Measurements from ENCODE around the gene TBX18.

TBX18 gene

DNA sequence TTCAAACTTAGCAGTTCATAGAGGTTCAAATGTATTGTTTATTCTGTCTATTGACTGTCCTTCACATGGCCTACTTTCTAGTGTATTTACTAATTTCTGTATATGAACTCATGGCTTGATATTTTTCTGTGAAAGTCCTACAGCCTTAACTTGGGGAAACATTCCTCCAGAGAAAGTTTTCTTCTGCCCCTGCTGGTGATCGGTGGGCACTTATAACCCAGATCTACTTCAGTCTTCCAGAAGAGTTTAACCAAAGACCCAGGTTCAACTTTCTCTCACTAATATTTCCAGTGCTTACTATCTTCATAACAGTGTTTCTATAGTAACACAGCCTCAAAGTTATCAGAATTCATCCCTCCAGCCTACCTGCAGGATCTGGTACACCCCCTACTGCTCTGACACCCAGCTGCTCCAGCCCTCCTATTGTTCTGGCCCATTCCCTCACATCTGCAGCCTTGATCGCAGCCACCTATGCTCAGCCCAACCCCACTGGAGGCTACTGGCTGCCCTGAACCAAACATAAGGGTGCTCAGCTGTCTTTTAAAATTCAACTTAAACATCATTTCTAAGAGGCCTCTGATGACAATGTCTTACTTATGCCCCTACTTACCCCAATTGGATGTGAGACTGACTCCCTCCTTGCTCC lies 72.3 kb downstream of the TBX18 start:
- Histone ChIP-seq H3K4me1 (no peaks in the 10 kb centered on the region), H3K4me3 (ENCODE audit: low read depth, low read length) (no peak overlapping the region), H3K27me3 (ENCODE audit: control insufficient read depth, insufficient read depth, low read length) (no peaks in the 10 kb centered on the region), H3K9ac (no peak overlapping the region), H3K27ac (no peak overlapping the region), H3K79me2 (no peaks in the 10 kb centered on the region), H3K36me3 (ENCODE audit: control insufficient read depth, insufficient read depth, low read length) (no peaks in the 10 kb centered on the region), H3K9me3 (ENCODE audit: control insufficient read depth, low read length) (no peaks in the 10 kb centered on the region), H3K4me2 (ENCODE audit: low read length) (no peak overlapping the region), H2AFZ (no peak overlapping the region)
- TF ChIP-seq, protein P1, sequence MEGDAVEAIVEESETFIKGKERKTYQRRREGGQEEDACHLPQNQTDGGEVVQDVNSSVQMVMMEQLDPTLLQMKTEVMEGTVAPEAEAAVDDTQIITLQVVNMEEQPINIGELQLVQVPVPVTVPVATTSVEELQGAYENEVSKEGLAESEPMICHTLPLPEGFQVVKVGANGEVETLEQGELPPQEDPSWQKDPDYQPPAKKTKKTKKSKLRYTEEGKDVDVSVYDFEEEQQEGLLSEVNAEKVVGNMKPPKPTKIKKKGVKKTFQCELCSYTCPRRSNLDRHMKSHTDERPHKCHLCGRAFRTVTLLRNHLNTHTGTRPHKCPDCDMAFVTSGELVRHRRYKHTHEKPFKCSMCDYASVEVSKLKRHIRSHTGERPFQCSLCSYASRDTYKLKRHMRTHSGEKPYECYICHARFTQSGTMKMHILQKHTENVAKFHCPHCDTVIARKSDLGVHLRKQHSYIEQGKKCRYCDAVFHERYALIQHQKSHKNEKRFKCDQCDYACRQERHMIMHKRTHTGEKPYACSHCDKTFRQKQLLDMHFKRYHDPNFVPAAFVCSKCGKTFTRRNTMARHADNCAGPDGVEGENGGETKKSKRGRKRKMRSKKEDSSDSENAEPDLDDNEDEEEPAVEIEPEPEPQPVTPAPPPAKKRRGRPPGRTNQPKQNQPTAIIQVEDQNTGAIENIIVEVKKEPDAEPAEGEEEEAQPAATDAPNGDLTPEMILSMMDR (IDR thresholded peaks at IDR 0.05) = no peak

DNA sequence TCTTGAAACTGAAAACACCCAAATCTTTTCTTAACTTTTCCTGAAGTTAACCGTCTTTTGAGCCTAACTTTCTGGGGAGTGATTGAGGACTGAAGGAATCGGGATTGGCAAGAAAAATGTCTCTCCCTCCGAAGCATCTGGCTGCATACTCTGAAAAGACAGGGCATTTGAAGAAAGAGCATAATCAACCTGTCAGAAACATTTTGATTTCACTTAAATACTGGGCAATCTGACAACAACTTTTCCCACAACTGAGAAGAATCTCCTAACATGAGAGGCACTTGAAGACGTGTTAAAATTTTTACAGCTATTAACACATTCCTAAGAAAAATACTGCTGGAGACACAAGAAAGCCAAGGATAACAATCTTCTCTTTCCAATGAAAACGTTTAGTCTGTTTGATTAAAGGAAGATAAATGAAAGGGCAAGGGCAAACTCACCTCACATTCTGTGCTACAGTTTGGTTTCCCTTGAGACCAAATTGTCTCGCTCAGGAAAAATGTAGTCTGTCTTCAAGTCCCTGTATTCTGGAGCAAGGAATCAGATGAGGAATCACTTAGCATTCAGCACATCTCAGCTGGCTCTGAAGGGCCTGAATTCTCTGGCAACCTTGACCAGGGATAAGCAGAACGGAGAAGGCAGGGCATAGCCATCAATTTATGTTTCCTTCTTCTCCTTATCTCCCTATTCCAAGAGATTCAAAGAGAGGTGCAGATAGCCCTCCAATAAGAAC lies 76.1 kb downstream of the TBX18 start:
- no peak overlapping the region for H2AFZ ChIP-seq
- no peak overlapping the region for H3K9ac ChIP-seq
- H3K36me3 ChIP-seq (ENCODE audit: control insufficient read depth, insufficient read depth, low read length) = no peaks in the 10 kb centered on the region
- H3K9me3 ChIP-seq (ENCODE audit: control insufficient read depth, low read length) = no peaks in the 10 kb centered on the region
- H3K27ac ChIP-seq = no peak overlapping the region
- no peaks in the 10 kb centered on the region for H3K79me2 ChIP-seq
- H3K27me3 ChIP-seq (ENCODE audit: control insufficient read depth, insufficient read depth, low read length) = no peaks in the 10 kb centered on the region
- no peaks in the 10 kb centered on the region for H3K4me1 ChIP-seq
- H3K4me3 ChIP-seq (ENCODE audit: low read depth, low read length) = no peak overlapping the region
- H3K4me2 ChIP-seq (ENCODE audit: low read length) = no peak overlapping the region
- TF ChIP-seq, protein P1 (IDR thresholded peaks at IDR 0.05) = no peak

DNA sequence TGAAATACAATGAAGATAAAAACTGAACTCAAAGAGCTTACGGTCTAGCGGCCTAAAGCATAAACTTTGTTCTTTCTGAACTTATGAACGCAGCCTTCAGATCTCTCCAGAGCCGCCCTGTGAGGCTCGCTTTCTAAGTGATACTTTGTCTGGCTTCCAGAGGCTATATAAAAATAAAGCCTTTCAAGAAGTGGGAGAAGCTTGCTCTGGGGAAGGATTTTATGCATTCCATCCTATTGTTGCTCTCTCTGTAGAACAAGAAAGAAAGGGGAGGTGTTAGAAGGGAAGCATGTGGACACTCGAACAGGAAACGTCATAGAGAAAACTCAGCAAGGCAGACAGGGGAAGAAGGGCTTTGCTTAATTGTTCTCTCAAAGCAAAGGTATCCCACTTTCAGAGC lies 77.0 kb downstream of the TBX18 start:
- Histone ChIP-seq H3K9me3 (ENCODE audit: control insufficient read depth, low read length) (no peaks in the 10 kb centered on the region), H3K27ac (no peak overlapping the region), H3K4me2 (ENCODE audit: low read length) (no peak overlapping the region), H3K27me3 (ENCODE audit: control insufficient read depth, insufficient read depth, low read length) (no peaks in the 10 kb centered on the region), H3K36me3 (ENCODE audit: control insufficient read depth, insufficient read depth, low read length) (no peaks in the 10 kb centered on the region), H2AFZ (no peak overlapping the region), H3K4me1 (no peaks in the 10 kb centered on the region), H3K9ac (no peak overlapping the region), H3K79me2 (no peaks in the 10 kb centered on the region), H3K4me3 (ENCODE audit: low read depth, low read length) (no peak overlapping the region)
- TF ChIP-seq, protein P1 (IDR thresholded peaks at IDR 0.05) = no peak

DNA sequence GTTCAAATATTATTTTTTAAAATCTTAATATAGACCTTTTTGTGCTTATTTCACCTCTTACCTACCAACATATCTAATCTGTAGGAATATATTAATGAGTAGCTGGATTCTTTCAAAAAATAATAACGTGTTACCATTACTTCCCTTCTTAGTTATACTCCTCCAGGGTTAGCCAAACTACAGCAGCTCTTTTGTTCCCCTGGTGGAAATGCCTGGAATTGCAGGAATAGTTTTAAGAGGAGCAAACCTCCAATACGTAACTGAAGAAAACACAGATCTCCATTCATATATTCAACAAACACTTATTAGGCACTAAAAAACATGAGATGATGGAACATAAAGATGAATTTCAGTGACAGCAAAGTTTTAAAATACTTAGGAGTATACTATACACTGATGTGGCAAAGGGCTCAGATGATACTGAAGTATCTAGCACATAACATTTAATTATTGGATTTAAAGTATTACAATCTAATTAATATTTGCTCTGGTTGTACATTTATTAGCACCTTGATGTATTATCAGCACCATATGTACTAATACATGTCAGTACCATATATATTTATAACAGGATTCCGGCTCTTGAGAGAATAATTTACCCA lies 78.3 kb downstream of the TBX18 start:
- no peak overlapping the region for H3K9ac ChIP-seq
- no peak overlapping the region for H3K4me2 ChIP-seq (ENCODE audit: low read length)
- H3K36me3 ChIP-seq (ENCODE audit: control insufficient read depth, insufficient read depth, low read length) = no peaks in the 10 kb centered on the region
- no peaks in the 10 kb centered on the region for H3K79me2 ChIP-seq
- no peaks in the 10 kb centered on the region for H3K9me3 ChIP-seq (ENCODE audit: control insufficient read depth, low read length)
- no peak overlapping the region for H3K4me3 ChIP-seq (ENCODE audit: low read depth, low read length)
- H2AFZ ChIP-seq = no peak overlapping the region
- no peaks in the 10 kb centered on the region for H3K27me3 ChIP-seq (ENCODE audit: control insufficient read depth, insufficient read depth, low read length)
- H3K4me1 ChIP-seq = no peaks in the 10 kb centered on the region
- H3K27ac ChIP-seq = no peak overlapping the region
- TF ChIP-seq, protein P1 (IDR thresholded peaks at IDR 0.05) = no peak
